Upper lobe of left lung (tissue), 4 donors: ENCODE results near the gene SARDH.

Experiments used
- CTCF ChIP-seq, 6 experiments: fragments of 450-650 bp in 4 of 6; fragments of 200-600 bp in 2 of 6; sonication (generic) in 2 of 6; IDR thresholded peaks; one replicate each; pipeline ENCODE4 v1.5.1; 2016 to 2019; ENCODE audit warnings: antibody characterized with exemption in 6 of 6
- EP300 ChIP-seq, 4 donors: sonication (generic); formaldehyde crosslinking; IDR thresholded peaks; one replicate each; pipeline ENCODE4 v1.5.1; 2017; ENCODE audit warnings: antibody characterized with exemption in 4 of 4, control low read depth in 2 of 4

- TF ChIP-seq EP300 (IDR thresholded peaks at IDR 0.05), result no peak
- TF ChIP-seq CTCF (IDR thresholded peaks at IDR 0.05), result no peak
Measured at GRCh38 chr9:133616643-133617405, 121.3 kb downstream of the SARDH start.
